Right kidney (tissue), 1 donor: ENCODE results near the gene TAC4.
"Not testable (repeated sequence)": the region's sequence is repeated elsewhere in the genome, so short reads cannot be mapped to it uniquely, and the experiment has no call there.

Experiments used
- DNase-seq: peaks from one replicate; pipeline ENCODE4 v3.0.0-alpha.2; 2016

TAC4 gene

GRCh38 chr17:49842371-49842770 is 5.5 kb downstream of the TAC4 start:
- no peak for DNase-seq

GRCh38 chr17:49841548-49841947 is 6.3 kb downstream of the TAC4 start:
- DNase-seq: no peak

GRCh38 chr17:49839455-49839854 is 8.4 kb downstream of the TAC4 start:
- DNase-seq: no peak

- peak; percentile 36 for DNase-seq
Measured at GRCh38 chr17:49836111-49837030, 11.5 kb downstream of the TAC4 start.

GRCh38 chr17:49835472-49835871 is 12.4 kb downstream of the TAC4 start:
- no peak for DNase-seq

GRCh38 chr17:49834118-49834743 is 13.6 kb downstream of the TAC4 start:
- DNase-seq: no peak

GRCh38 chr17:49832840-49833599 is 14.8 kb downstream of the TAC4 start:
- no peak for DNase-seq

GRCh38 chr17:49830605-49831004 is 17.3 kb downstream of the TAC4 start:
- DNase-seq: no peak

GRCh38 chr17:49829026-49829425 is 18.8 kb downstream of the TAC4 start:
- DNase-seq: no peak

GRCh38 chr17:49828325-49828724 is 19.5 kb downstream of the TAC4 start:
- DNase-seq: not testable (repeated sequence)

- DNase-seq: no peak
Measured at GRCh38 chr17:49825645-49826044, 22.2 kb downstream of the TAC4 start.

- DNase-seq: no peak
Measured at GRCh38 chr17:49823614-49824013, 24.3 kb downstream of the TAC4 start.

- no peak for DNase-seq
Measured at GRCh38 chr17:49822829-49823228, 25.0 kb downstream of the TAC4 start.

- no peak for DNase-seq
Measured at GRCh38 chr17:49821916-49822315, 26.0 kb downstream of the TAC4 start.

- no peak for DNase-seq
Measured at GRCh38 chr17:49821466-49821865, 26.4 kb downstream of the TAC4 start.

GRCh38 chr17:49820773-49821172 is 27.1 kb downstream of the TAC4 start:
- no peak for DNase-seq

GRCh38 chr17:49819651-49820050 is 28.2 kb downstream of the TAC4 start:
- DNase-seq: no peak

- DNase-seq: no peak
Measured at GRCh38 chr17:49819138-49819537, 28.7 kb downstream of the TAC4 start.

GRCh38 chr17:49817993-49818392 is 29.9 kb downstream of the TAC4 start:
- no peak for DNase-seq

GRCh38 chr17:49815761-49816281 is 32.0 kb downstream of the TAC4 start:
- DNase-seq: no peak

GRCh38 chr17:49814781-49815529 is 32.9 kb downstream of the TAC4 start:
- DNase-seq: no peak

GRCh38 chr17:49809056-49809455 is 38.8 kb downstream of the TAC4 start:
- DNase-seq: no peak
